ENCODE results near the gene FNBP1. TPM values are rescaled to one million over a fixed set of nuclear protein-coding genes. Genes with fewer than 3 reads are reported as not detected.

FNBP1 gene
- total RNA-seq, 6 donors from 2014 or later = 34.8 to 85.4 (median 51.6) TPM

GRCh38 chr9:129841071-129841470, 201.9 kb downstream of the FNBP1 start:
- Histone ChIP-seq H3K27ac (no peak overlapping the region), H3K4me1 (peaks cover 5 to 23% (median 12%) of the 10 kb centered on the region in 4 donors), H3K27me3 (no peaks in the 10 kb centered on the region), H3K4me3 (no peak overlapping the region), H3K9me3 (no peaks in the 10 kb centered on the region), H3K36me3 (peaks cover 0 to 2% (median 0%) of the 10 kb centered on the region in 4 donors)
- TF ChIP-seq POLR2AphosphoS5 (IDR thresholded peaks at IDR 0.05) (no peak), POLR2A (IDR thresholded peaks at IDR 0.05) (no peak), EP300 (IDR thresholded peaks at IDR 0.05) (no peak)
- TF ChIP-seq, protein P1, sequence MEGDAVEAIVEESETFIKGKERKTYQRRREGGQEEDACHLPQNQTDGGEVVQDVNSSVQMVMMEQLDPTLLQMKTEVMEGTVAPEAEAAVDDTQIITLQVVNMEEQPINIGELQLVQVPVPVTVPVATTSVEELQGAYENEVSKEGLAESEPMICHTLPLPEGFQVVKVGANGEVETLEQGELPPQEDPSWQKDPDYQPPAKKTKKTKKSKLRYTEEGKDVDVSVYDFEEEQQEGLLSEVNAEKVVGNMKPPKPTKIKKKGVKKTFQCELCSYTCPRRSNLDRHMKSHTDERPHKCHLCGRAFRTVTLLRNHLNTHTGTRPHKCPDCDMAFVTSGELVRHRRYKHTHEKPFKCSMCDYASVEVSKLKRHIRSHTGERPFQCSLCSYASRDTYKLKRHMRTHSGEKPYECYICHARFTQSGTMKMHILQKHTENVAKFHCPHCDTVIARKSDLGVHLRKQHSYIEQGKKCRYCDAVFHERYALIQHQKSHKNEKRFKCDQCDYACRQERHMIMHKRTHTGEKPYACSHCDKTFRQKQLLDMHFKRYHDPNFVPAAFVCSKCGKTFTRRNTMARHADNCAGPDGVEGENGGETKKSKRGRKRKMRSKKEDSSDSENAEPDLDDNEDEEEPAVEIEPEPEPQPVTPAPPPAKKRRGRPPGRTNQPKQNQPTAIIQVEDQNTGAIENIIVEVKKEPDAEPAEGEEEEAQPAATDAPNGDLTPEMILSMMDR (IDR thresholded peaks at IDR 0.05) = no peak
- ATAC-seq (ENCODE audit: low FRiP score in 2 of 2) = no peak
- 80 to 89% methylated on average over 4 of the region's 4 CpGs for WGBS, 2 donors
- no peak for DNase-seq

- no peak overlapping the region for H3K4me3 ChIP-seq
- no peak for ATAC-seq (ENCODE audit: low FRiP score in 2 of 2)
- DNase-seq = peak in 1 of 2 donors; percentile 49
- TF ChIP-seq, protein P1 (IDR thresholded peaks at IDR 0.05) = no peak
- no peak for TF ChIP-seq EP300 (IDR thresholded peaks at IDR 0.05)
- TF ChIP-seq POLR2AphosphoS5 (IDR thresholded peaks at IDR 0.05) = no peak
- TF ChIP-seq POLR2A (IDR thresholded peaks at IDR 0.05) = no peak
- H3K27me3 ChIP-seq = no peaks in the 10 kb centered on the region
- H3K4me1 ChIP-seq = peaks cover 8 to 27% (median 14%) of the 10 kb centered on the region in 4 donors
- H3K36me3 ChIP-seq = peaks cover 0 to 2% (median 0%) of the 10 kb centered on the region in 4 donors
- no peaks in the 10 kb centered on the region for H3K9me3 ChIP-seq
- no peak overlapping the region for H3K27ac ChIP-seq
- WGBS, 2 donors = 78 to 89% methylated on average over 8 of the region's 8 CpGs
These were observed 203.0 kb downstream of the FNBP1 start for GRCh38 chr9:129840034-129840433.

DNA sequence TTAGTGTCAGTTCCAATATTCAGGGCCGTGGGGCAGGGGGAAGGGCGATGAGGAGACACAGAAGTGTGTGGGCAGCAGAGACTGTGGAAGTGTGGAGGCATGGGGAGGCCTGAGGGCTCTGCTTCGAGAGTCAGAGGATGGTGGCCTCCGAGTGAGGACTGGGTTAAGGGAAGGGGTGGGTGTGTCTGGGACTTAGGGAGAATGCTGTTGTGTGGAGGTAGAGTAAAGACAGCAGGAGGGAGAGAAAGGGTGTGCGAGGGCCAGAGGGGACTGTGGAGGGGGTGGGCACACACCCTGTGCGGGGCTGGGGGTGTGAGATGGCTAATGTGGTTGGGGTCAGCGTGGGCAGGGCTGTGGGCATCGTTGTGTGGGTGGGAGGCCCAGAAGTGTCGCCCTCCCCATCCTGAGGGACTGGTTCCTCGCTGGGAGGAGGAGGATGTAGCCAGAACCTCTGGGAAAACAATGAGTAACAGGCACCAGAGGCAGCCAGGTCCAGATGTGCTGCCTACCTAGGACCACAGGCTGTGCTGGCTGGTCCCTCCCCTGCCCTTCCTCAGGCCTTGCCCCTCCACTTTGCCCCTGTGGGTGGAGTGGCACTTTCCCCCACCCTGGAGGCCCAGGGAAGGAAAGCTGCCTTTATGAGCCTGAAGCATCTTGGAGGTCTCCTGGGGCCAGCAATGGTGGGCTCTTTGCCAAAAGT, 203.5 kb downstream of the FNBP1 start:
- H3K27me3 ChIP-seq = no peaks in the 10 kb centered on the region
- no peak overlapping the region for H3K4me3 ChIP-seq
- TF ChIP-seq POLR2A (IDR thresholded peaks at IDR 0.05) (no peak), POLR2AphosphoS5 (IDR thresholded peaks at IDR 0.05) (no peak), EP300 (IDR thresholded peaks at IDR 0.05) (no peak)
- TF ChIP-seq, protein P1 (IDR thresholded peaks at IDR 0.05) = no peak
- H3K36me3 ChIP-seq = peaks cover 0 to 2% (median 0%) of the 10 kb centered on the region in 4 donors
- H3K4me1 ChIP-seq = peaks cover 8 to 30% (median 15%) of the 10 kb centered on the region in 4 donors
- no peak for ATAC-seq (ENCODE audit: low FRiP score in 2 of 2)
- no peak for DNase-seq
- H3K27ac ChIP-seq = no peak overlapping the region
- no peaks in the 10 kb centered on the region for H3K9me3 ChIP-seq
- 76 to 78% methylated on average over 10 of the region's 10 CpGs for WGBS, 2 donors

- Histone ChIP-seq H3K9me3 (no peaks in the 10 kb centered on the region), H3K27me3 (no peaks in the 10 kb centered on the region), H3K4me1 (peaks cover 15 to 37% (median 20%) of the 10 kb centered on the region in 4 donors), H3K4me3 (no peak overlapping the region), H3K27ac (no peak overlapping the region), H3K36me3 (peaks cover 0 to 2% (median 0%) of the 10 kb centered on the region in 4 donors)
- WGBS, 2 donors = 91% methylated on average over 12 of the region's 12 CpGs
- DNase-seq (no peak), ATAC-seq (ENCODE audit: low FRiP score in 2 of 2) (no peak)
- no peak for TF ChIP-seq POLR2A (IDR thresholded peaks at IDR 0.05)
- TF ChIP-seq POLR2AphosphoS5 (IDR thresholded peaks at IDR 0.05) = no peak
- TF ChIP-seq, protein P1 (IDR thresholded peaks at IDR 0.05) = no peak
- TF ChIP-seq EP300 (IDR thresholded peaks at IDR 0.05) = no peak
These were observed 204.2 kb downstream of the FNBP1 start for GRCh38 chr9:129838707-129839259.

Small RNA genes within 50 kb of the gene (small RNA-seq; reads per million reads assigned to genes)
- gene MIR6855 = 0 to 0.07 (median 0) reads per million in 4 donors

Other genes starting within 250 kb of the FNBP1 start
- gene TOR1B, start 240.0 kb downstream of the FNBP1 start, total RNA-seq = 10 to 100 TPM; 13.0 to 37.4 (median 25.0) TPM
- 10 to 100 TPM; 15.6 to 56.5 (median 34.7) TPM for gene TOR1A, start 219.1 kb downstream of the FNBP1 start, total RNA-seq
- gene C9orf78, start 207.9 kb downstream of the FNBP1 start, total RNA-seq = 10 to 100 TPM; 17.8 to 66.6 (median 36.5) TPM
- gene USP20, start 207.7 kb downstream of the FNBP1 start, total RNA-seq = 10 to 100 TPM; 17.3 to 75.4 (median 26.2) TPM
- 10 to 100 TPM; 26.5 to 44.4 (median 35.3) TPM for gene GPR107, start 10.7 kb upstream of the FNBP1 start, total RNA-seq
- 1 to 10 TPM; 2.7 to 10.0 (median 3.9) TPM for gene NCS1, start 129.2 kb upstream of the FNBP1 start, total RNA-seq
- gene HMCN2, start 222.6 kb upstream of the FNBP1 start, total RNA-seq = 1 to 10 TPM in 5 of 6 donors, under 1 TPM in 1; 0.76 to 7.3 (median 1.5) TPM